NCI-H1694 (cell line): Measurements from ENCODE around the gene AMMECR1.
"Not testable (repeated sequence)": the region's sequence is repeated elsewhere in the genome, so short reads cannot be mapped to it uniquely, and the experiment has no call there.

Source experiments
- DNase-seq: peaks from one replicate; lab custom pipeline; 2025; lab: John Stamatoyannopoulos, UW

AMMECR1 gene

DNA sequence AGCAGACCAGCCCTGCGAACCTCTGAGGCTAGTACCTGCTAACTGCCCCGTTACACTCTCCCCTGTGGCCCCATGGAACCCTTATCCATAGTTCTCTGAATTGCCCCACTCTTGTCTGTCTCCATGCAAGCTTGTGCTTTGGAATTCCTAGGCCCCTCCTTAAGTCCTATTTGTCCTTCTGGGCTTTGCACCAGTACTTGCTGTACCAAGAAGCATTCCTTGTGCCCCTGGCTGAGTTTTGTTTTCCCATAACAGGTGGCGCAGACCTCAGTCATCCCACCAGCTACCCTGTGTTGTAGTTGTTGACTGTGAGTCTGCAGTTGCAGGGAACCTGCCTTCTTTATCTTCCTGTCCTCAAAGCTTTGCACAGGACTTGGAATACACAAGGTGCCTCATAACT is 147.9 kb downstream of the AMMECR1 start:
- no peak for DNase-seq

- no peak for DNase-seq
Measured at GRCh38 chrX:110168585-110168984, 149.3 kb downstream of the AMMECR1 start.

DNA sequence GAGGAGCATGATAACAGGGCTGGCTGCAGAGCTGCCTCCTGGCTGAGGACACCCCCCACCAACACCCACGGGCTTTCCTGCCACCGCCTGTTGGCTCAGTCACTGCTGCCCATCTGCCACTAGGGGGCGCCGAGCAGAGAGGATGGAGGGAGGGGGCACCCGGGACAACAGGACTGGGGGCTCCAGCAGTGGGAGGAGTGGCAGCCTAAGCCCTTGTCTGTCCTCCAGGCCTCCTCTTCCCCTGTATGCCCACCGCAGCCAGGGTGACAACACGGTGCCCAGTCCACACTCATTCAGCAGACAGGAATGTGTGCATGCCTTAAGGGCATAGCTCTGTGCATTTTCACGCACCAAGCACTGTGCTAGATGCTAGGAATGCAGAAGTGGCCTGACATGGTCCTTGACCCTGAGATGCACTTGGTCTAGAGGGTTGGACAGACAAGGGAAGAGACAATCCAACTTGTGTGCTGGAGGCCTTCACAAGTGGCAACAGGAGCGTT is 149.9 kb downstream of the AMMECR1 start:
- no peak for DNase-seq

GRCh38 chrX:110163488-110163887 is 154.4 kb downstream of the AMMECR1 start:
- DNase-seq = no peak

GRCh38 chrX:110162867-110163266 is 155.0 kb downstream of the AMMECR1 start:
- no peak for DNase-seq

DNA sequence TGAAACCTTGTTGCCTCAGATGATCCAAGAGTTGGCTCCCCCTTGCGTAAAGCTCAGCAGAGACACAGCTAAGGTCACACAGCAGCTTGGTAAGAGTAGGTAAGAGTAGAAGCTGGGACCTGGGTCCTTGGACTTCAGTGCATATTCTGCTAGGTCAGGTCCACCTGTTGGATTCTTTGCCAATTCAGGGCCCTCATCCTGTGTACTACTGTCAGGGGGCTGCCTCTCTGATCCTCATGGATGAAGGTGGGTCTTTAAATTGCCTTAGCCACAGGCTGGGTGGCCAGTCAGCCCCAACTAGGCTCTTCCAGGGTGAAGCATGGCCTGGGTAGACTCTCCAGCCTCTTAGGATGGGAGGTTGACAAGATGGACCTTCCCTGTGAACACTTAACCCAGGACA is 155.8 kb downstream of the AMMECR1 start:
- no peak for DNase-seq

DNA sequence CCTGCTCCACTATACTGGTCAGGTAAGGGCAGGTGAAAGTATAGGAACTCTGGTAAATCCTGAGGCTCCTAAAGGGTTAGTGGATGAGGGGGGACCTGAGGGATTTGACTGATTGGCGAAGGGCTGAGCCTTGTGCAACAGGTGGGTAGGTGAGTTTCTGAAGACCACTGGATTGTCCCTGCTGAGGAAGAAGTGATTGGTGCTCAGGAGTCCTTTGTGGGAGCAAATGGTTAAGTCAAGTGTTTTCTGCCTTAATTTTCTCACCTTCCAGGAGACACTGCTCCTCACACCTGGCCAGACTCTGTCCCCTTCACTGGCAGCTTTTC is 156.6 kb downstream of the AMMECR1 start:
- DNase-seq = no peak

GRCh38 chrX:110159865-110160264 is 158.0 kb downstream of the AMMECR1 start:
- no peak for DNase-seq

- no peak for DNase-seq
Measured at GRCh38 chrX:110159235-110159634, 158.7 kb downstream of the AMMECR1 start.

DNA sequence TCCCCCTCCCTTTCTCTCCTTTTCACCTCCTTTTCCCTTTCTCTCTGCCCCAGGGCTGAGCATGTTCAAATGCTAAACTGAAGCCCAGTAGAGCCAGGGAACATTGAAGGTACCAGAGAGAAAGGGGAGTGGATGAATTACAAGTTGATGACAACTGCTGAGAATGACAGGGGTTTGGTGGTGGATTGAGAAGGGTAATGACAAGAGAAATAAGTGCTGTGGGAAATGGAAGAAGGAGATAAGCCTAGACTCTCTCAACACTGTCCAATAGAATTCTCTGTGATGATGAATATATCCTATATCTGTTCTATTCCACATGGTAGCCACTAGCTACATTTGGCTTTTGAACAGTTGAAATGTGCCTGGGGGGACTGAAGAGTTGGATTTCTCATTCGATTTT is 160.4 kb downstream of the AMMECR1 start:
- no peak for DNase-seq

- peak; percentile 40 for DNase-seq
Measured at GRCh38 chrX:110156167-110156754, 161.6 kb downstream of the AMMECR1 start.

GRCh38 chrX:110155759-110156158 is 162.1 kb downstream of the AMMECR1 start:
- no peak for DNase-seq

GRCh38 chrX:110154328-110154727 is 163.6 kb downstream of the AMMECR1 start:
- not testable (repeated sequence) for DNase-seq

DNA sequence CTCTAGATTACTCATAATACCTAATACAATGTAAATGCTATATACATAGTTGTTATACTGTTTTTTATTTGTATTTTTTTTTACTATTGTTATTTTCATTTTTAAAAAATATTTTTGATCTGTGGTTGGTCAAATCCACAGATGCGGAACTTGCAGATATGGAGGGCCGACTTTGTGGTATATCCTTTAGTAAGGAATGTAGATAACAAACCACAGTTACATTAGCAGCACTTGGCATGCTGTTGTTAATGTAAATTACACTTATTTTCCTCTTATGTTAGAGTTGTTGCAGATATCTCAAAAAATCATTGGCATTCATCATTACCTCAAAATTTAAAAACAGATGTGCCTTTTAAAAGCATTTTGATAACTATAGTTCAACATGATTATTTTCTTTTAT is 164.0 kb downstream of the AMMECR1 start:
- DNase-seq = no peak

GRCh38 chrX:110153244-110153643 is 164.6 kb downstream of the AMMECR1 start:
- no peak for DNase-seq

DNA sequence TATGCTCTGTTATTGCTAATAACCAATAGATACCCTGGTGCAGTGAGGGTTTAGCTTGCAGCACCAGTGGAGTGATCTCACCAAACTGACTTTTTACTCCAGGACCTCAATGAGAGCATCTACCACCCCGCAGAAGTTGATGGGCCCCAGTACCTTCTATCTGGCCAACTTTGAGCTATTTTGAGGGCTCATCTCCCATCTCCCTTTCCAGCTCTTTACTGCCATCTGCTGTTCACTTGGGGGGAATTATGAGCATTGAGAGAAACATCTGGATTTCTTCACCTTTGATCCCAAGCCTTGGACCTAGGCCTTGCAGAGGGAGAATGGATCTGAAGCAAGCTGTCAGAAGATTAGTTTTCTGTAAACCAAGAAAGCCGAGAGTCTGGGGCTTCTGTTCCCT is 171.4 kb downstream of the AMMECR1 start:
- DNase-seq = peak; percentile 49

GRCh38 chrX:110145854-110146253 is 172.0 kb downstream of the AMMECR1 start:
- DNase-seq = no peak

DNA sequence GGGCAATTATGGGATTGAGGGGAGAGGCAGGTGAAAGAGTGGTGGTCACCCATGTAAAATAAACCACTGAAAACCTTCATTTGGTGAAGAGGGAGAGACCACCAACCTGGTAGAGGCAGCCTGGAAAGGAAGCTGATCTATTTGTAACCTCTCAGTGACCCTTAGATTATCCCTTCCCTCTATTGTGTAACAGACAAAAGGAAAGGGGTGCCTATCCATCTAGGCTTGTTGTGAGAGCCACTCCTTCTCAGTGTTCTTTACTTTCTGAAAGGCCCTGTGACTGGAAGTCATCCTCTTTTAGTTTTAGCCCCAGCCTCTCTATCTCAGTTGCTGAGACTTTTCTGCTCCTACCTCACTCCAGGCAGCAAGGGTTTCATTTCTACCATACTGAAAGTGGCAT is 172.6 kb downstream of the AMMECR1 start:
- DNase-seq = no peak
